Measurements from ENCODE around the gene CPVL. TPM values are rescaled to one million over a fixed set of nuclear protein-coding genes. Genes with fewer than 3 reads are reported as not detected.

The CPVL gene
- total and polyA plus RNA-seq, 8 donors, result 1.6 to 25.6 (median 2.9) TPM

DNA sequence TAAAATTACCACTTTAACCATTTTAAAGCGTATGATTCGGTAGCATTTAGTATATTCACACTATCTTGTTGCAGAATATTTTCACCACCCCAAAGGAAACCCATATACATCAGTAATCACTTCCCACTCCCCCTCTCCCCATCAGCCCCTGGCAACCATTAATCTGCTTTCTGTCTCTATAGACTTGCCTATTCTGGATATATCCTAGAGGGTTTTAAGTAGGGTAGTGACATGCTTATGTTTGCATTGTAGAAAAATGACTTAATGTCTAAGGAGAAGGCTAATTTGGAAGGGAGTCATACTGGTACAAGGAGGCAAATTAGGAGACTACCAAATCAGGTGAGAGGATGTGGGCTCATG, 145.6 kb downstream of the CPVL start:
- H3K27me3 ChIP-seq, result no peaks in the 10 kb centered on the region
- H3K4me1 ChIP-seq, result peaks cover 3 to 8% (median 5%) of the 10 kb centered on the region in 3 donors
- H3K27ac ChIP-seq, result no peak overlapping the region
- no peaks in the 10 kb centered on the region for H3K9me3 ChIP-seq
- FAIRE-seq (no peak), ATAC-seq (no peak), DNase-seq (no peak)
- H3K4me3 ChIP-seq, result no peak overlapping the region
- intact Hi-C loops (cut with DNase I), result no loop called here
- H3K36me3 ChIP-seq, result no peaks in the 10 kb centered on the region
- TF ChIP-seq, protein P1, sequence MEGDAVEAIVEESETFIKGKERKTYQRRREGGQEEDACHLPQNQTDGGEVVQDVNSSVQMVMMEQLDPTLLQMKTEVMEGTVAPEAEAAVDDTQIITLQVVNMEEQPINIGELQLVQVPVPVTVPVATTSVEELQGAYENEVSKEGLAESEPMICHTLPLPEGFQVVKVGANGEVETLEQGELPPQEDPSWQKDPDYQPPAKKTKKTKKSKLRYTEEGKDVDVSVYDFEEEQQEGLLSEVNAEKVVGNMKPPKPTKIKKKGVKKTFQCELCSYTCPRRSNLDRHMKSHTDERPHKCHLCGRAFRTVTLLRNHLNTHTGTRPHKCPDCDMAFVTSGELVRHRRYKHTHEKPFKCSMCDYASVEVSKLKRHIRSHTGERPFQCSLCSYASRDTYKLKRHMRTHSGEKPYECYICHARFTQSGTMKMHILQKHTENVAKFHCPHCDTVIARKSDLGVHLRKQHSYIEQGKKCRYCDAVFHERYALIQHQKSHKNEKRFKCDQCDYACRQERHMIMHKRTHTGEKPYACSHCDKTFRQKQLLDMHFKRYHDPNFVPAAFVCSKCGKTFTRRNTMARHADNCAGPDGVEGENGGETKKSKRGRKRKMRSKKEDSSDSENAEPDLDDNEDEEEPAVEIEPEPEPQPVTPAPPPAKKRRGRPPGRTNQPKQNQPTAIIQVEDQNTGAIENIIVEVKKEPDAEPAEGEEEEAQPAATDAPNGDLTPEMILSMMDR (IDR thresholded peaks at IDR 0.05), result no peak
- WGBS, 2 donors, result 95 to 97% methylated on average over 2 of the region's 2 CpGs

DNA sequence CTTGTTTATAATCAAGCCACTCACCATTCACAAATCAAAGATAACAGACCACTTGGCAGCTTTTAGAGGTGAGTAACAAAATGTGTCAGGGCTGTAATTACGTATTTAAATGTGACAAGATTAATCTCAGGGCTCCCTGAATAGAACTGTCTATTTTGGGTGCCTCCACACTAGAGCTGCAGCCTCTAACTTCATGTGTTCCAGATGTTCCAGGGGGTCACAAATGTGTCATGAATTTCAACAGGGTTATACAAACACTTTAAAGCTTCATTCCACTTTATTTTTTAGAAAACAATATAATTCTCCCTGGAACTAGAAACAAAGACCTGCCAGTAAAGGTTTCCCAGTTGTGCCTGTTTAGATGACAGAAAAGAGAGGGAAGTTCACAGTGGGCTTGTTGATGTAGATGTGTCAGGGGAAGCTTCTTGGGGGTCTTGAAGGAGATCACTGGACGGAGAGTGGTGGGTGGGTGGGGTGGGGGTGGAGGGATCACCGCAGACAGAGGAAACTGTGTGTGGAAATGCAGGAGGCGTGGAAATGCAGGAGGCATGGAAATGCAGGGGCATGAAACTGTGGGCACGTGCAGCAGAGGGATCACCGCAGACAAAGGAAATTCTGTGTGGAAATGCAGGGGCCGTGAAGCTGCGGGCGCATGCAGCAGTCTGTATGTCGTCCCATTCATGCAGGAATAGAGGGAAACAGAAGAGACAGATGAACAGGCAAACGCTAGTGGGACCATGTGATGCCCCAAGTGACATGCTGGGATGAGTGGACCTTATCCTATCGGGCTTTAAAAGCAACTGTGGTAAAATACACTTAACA, 146.2 kb downstream of the CPVL start:
- no peak for FAIRE-seq
- Histone ChIP-seq H3K4me3 (no peak overlapping the region), H3K9me3 (no peaks in the 10 kb centered on the region), H3K27me3 (no peaks in the 10 kb centered on the region), H3K27ac (no peak overlapping the region), H3K4me1 (peaks cover 3 to 8% (median 5%) of the 10 kb centered on the region in 3 donors), H3K36me3 (no peaks in the 10 kb centered on the region)
- no peak for DNase-seq
- intact Hi-C loops (cut with DNase I), result no loop called here
- TF ChIP-seq, protein P1 (IDR thresholded peaks at IDR 0.05), result no peak
- WGBS, 2 donors, result 87 to 89% methylated on average over 12 of the region's 12 CpGs
- ATAC-seq, result no peak

- intact Hi-C loops (cut with DNase I), result no loop called here
- H3K4me3 ChIP-seq, result no peak overlapping the region
- no peaks in the 10 kb centered on the region for H3K27me3 ChIP-seq
- H3K9me3 ChIP-seq, result no peaks in the 10 kb centered on the region
- no peaks in the 10 kb centered on the region for H3K36me3 ChIP-seq
- FAIRE-seq (no peak), ATAC-seq (no peak), DNase-seq (no peak)
- TF ChIP-seq, protein P1 (IDR thresholded peaks at IDR 0.05), result no peak
- H3K27ac ChIP-seq, result no peak overlapping the region
- whole genome bisulfite sequencing, 2 donors, result 86 to 95% methylated on average over 5 of the region's 5 CpGs
- peaks cover 3 to 8% (median 5%) of the 10 kb centered on the region in 3 donors for H3K4me1 ChIP-seq
These were observed 146.9 kb downstream of the CPVL start for GRCh38 chr7:28999427-28999826.

DNA sequence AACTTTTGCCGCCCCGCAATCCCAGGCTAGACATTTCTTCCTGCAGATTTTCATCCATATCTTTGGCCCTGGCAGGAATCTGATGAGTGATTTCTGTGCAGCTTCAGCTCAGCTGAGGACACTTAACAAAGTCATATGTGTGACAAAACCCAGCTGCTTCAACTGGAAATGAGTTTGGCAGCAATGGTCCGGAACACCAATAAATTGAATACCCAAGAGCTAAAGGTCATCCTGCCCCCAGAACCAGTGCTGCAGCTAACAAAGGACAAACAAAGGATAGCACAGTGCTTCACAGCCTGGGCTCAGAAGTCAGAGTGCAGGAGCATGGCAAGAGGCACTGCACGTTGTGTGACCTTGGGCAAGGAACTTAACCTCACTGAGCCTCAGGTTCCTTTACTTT, 148.2 kb downstream of the CPVL start:
- Histone ChIP-seq H3K36me3 (no peaks in the 10 kb centered on the region), H3K27ac (no peak overlapping the region), H3K4me3 (no peak overlapping the region), H3K9me3 (no peaks in the 10 kb centered on the region), H3K27me3 (no peaks in the 10 kb centered on the region), H3K4me1 (peaks cover 3 to 8% (median 5%) of the 10 kb centered on the region in 3 donors)
- DNase-seq, result no peak
- TF ChIP-seq, protein P1 (IDR thresholded peaks at IDR 0.05), result no peak
- FAIRE-seq, result no peak
- intact Hi-C loops (cut with DNase I), result no loop called here
- peak in 1 of 4 donors; percentile 36 for ATAC-seq
- WGBS, 2 donors, result 36 to 38% methylated on average over 4 of the region's 4 CpGs

DNA sequence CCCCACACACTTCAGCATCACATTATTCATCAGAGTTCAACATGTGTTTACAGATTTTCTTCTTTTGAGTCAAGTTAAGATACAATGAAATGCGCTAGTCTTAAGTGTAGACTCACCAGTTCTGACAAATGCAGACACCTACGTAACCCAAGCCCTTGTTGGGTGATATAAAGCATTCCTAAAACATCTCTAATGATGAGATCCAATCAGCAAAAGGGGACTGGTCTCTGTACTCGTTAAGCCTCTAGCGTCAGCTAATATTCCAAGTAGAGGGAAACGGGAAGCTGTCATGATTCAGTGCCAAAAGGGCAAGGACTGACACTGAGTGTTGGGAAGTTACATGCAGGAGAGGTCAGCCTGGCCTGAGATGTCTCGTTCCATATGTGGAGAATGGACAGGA, 149.5 kb downstream of the CPVL start:
- no peaks in the 10 kb centered on the region for H3K27me3 ChIP-seq
- WGBS, 2 donors, result 90 to 91% methylated on average over 6 of the region's 6 CpGs
- DNase-seq (no peak), FAIRE-seq (no peak), ATAC-seq (no peak)
- H3K36me3 ChIP-seq, result no peaks in the 10 kb centered on the region
- H3K4me3 ChIP-seq, result no peak overlapping the region
- H3K4me1 ChIP-seq, result peaks cover 3 to 8% (median 5%) of the 10 kb centered on the region in 3 donors
- H3K9me3 ChIP-seq, result no peaks in the 10 kb centered on the region
- intact Hi-C loops (cut with DNase I), result no loop called here
- no peak overlapping the region for H3K27ac ChIP-seq
- TF ChIP-seq, protein P1 (IDR thresholded peaks at IDR 0.05), result no peak
